HG02763 (cell line): Measurements from ENCODE around the gene BMPR2.
"Not testable (repeated sequence)": the region's sequence is repeated elsewhere in the genome, so short reads cannot be mapped to it uniquely, and the experiment has no call there.

ENCODE experiments used
- ATAC-seq: cut with Tn5 transposase; IDR thresholded peaks from one replicate; pipeline ENCODE4 v1.9.1; 2021; ENCODE audit warnings: mild to moderate bottlenecking, moderate library complexity; ENCODE audit not compliant: unreplicated experiment

The BMPR2 gene

GRCh38 chr2:202519453-202519852 is 143.3 kb downstream of the BMPR2 start:
- ATAC-seq, result no peak

- ATAC-seq, result no peak
These were observed 145.3 kb downstream of the BMPR2 start for GRCh38 chr2:202521470-202521869.

DNA sequence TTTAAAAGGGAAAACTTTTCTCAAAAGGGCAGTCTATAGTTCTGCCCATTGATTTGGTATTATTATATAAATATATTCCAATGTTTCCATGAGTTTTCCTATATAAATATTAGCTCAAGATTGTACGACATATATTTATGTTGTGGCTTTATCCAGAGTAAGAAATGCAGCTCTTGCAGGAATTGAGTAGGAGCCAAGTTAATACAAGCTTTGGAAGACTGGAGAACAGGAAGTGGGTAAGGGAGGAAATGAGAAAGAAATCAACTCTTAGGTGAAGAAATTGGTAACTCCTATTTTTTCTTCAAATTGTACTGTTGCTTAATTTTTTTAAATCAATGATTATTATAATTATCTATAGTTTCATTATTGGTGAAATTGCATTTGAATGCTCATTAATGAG is 153.3 kb downstream of the BMPR2 start:
- ATAC-seq, result no peak

GRCh38 chr2:202530038-202530437 is 153.9 kb downstream of the BMPR2 start:
- ATAC-seq, result no peak

DNA sequence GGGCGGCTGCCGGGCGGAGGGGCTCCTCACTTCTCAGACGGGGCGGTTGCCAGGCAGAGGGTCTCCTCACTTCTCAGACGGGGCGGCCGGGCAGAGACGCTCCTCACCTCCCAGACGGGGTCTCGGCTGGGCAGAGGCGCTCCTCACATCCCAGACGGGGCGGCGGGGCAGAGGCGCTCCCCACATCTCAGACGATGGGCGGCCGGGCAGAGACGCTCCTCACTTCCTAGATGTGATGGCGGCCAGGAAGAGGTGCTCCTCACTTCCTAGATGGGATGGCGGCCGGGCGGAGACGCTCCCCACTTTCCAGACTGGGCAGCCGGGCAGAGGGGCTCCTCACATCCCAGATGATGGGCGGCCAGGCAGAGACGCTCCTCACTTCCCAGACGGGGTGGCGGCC is 159.2 kb downstream of the BMPR2 start:
- ATAC-seq, result not testable (repeated sequence)

DNA sequence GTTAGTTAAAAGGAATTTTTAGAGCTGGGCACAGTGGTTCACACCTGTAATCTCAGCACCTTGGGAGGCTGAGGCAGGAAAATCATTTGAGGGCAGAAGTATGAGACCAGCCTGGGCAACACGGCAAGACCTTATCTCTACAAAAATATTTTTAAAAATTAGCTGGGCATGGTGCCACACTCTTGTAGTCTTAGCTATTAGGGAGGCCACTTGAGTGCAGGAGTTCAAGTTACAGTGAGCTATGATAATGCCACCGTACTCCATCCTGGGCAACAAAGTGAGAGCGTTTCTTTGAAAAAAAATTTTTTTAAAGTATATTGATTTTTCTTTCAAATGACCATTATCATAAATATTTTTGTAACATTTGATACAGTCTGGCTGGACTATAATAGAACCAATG is 165.0 kb downstream of the BMPR2 start:
- no peak for ATAC-seq

DNA sequence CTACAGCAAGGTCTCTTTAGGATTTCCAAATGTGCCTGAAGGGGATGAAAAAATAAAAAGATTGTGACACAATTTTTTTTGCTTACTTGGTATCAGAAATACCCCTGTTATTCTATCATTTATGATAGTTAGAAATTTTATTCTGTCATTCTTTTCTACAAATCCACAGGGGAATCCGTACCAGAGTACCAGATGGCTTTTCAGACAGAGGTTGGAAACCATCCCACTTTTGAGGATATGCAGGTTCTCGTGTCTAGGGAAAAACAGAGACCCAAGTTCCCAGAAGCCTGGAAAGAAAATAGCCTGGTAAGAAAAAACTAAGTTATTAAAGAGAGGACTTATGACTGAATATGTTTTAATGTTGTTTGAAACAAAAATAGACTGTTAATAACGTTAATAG is 166.0 kb downstream of the BMPR2 start:
- ATAC-seq, result no peak

- ATAC-seq, result no peak
These were observed 169.4 kb downstream of the BMPR2 start for GRCh38 chr2:202545523-202545922.

GRCh38 chr2:202545931-202546330 is 169.8 kb downstream of the BMPR2 start:
- ATAC-seq, result no peak

GRCh38 chr2:202546499-202547141 is 170.5 kb downstream of the BMPR2 start:
- not testable (repeated sequence) for ATAC-seq

GRCh38 chr2:202548240-202548639 is 172.1 kb downstream of the BMPR2 start:
- no peak for ATAC-seq

DNA sequence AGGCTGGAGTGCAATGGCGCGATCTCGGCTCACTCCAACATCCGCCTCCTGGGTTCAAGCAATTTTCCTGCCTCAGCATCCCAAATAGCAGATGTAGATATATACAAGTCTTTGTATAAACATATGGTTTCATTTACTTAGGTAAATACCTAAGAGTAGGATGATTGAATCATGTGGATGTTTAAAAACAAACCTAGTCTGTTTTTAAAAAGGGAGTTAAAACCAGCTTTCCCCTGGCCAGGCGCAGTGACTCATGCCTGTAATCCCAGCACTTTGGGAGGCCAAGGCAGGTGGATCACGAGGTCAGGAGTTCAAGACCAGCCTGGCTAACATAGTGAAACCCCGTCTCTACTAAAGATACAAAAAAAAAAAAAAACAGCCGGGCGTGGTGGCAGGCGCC is 174.9 kb downstream of the BMPR2 start:
- ATAC-seq, result not testable (repeated sequence)

GRCh38 chr2:202555356-202555755 is 179.2 kb downstream of the BMPR2 start:
- ATAC-seq, result no peak

DNA sequence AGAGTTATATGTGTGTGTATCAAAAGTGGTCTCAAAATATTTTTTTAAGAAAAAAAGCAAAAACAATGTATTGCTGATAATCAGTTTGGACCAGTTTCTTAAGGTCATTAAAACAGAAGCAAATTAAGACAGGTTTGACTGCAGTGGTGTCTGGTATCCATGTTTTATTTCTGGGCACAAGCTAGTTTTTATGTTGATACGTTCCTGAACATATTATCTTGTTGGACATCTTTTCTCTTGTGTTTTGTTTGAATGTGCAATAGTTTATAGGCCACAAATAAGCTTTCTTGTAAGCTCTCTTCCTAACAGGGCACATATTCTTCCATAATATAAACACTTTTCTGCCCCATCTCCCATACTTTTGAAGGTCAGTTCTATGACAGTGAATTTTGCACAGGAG is 184.1 kb downstream of the BMPR2 start:
- ATAC-seq, result no peak

DNA sequence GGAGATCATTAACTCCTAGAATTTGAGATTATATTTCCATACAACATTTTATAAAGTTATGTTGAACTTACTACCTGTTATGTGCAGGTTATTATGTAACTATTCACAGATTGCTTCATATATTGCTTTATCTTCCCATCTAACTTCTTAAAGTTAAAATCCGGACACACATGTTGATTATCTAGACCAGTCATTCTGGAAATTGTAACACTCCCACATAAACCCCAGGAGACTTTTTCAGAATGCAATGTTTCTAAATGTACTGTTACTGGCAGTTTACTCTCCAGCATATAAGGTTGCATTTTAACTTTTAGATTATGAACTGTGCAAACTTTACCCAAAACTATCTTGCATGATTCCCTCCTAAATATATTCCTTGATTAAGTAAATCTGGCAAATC is 188.1 kb downstream of the BMPR2 start:
- ATAC-seq, result no peak

DNA sequence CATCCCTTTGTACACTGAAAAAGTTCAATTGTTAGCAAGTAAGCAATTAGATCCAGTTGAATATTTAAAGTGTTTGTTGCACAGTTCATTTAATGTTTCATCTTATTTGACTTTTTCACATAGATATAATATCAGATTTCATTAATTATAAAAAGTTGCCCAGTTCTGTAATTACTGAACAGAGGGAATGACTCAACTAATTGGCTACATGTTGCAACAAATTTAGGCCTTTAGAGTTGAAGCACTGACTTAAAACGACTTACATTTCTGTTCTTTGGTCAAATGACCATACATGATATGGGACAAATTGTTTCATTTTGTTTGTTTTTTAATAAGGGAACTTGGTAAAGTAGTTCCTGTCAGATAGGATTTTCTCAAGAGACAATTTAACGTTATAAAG is 190.2 kb downstream of the BMPR2 start:
- no peak for ATAC-seq

DNA sequence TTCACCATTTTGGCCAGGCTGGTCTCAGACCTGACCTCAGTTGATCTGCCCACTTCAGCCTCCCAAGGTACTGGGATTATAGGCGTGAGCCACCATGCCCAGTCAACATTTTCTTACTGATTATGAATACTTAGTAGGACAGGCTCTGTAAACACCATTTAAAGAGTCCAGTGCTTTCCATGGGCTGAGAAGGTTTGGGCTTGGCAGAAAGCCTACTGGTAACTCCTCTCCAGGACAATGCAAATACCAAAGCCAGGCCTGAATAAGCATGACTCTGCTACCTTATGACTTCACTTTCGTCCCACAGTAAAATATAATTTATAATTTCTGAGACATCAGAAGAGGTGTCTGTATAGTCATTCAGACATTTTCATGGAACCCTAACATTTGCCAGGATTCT is 198.4 kb downstream of the BMPR2 start:
- ATAC-seq, result no peak

- ATAC-seq, result not testable (repeated sequence)
These were observed 199.1 kb downstream of the BMPR2 start for GRCh38 chr2:202575194-202575593.

DNA sequence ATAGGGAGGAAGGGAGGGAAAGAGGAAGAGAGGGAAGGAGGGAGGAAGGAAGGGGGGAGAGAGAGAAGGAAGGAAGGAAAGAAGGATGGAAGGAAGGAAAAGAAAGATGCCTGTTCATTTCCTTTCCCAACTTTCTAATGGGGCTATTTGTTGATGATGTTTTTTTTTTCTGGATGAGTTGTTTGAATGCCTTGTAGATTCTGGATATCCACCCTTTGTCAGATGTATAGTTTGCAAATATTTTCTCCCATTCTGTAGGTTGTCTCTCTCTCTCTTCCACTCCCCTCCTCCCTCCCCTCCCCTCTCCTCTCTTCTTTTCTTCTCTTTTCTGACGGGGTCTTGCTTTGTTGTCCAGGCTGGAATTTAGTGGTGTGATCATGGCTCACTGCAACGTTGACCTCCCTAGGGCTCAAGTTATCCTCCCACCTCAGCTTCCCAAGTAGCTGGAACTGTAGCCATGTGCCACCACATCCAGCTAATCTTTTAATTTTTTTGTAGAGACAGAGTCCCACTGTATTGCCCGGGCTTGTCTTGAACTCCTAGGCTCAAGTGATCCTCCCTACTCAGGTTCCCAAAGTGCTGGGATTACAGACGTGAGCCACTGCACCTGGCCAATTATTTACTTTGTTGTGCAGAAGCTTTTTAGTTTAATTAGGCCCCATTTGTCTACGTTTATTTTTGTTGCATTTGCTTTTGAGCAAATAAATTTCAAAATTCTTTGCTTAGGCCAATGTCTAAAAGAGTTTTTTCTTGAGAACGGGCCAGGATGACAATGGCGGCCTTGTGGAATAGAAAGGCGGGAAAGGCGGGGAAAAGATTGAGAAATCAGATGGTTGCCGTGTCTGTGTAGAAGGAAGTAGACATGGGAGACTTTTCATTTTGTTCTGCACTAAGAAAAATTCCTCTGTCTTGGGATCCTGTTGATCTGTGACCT is 201.4 kb downstream of the BMPR2 start:
- no peak for ATAC-seq

GRCh38 chr2:202582846-202583245 is 206.7 kb downstream of the BMPR2 start:
- not testable (repeated sequence) for ATAC-seq

DNA sequence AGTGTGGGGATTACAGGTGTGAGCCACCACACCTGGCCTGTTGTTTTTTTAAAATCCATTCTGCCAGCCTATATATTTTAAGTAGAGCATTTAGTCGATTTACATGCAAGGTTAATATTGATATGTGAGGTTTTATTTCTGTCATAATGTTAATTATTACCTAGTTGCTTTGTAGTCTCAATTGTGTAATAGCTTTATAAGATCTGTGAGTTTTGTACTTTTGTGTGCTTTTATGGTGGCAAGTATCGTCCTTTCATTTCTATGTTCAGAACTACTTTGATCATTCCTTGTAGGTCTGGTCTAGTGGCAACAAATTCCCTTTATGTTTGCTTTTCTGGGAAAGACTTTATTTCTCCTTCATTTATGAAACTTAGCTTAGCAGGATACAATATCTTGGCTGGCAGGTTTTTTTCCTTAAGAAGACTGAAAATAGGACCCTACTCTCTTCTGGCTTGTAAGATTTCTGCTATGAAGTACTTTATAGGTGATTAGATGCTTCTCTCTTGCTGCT is 207.6 kb downstream of the BMPR2 start:
- no peak for ATAC-seq
